ENCODE measurements around the gene AMIGO3. TPM values are rescaled to one million over a fixed set of nuclear protein-coding genes. Genes with fewer than 3 reads are reported as not detected.

Gene AMIGO3
- total RNA-seq, 4 donors from 2014 or later, result 1.3 to 2.2 TPM; not detected in 2

DNA sequence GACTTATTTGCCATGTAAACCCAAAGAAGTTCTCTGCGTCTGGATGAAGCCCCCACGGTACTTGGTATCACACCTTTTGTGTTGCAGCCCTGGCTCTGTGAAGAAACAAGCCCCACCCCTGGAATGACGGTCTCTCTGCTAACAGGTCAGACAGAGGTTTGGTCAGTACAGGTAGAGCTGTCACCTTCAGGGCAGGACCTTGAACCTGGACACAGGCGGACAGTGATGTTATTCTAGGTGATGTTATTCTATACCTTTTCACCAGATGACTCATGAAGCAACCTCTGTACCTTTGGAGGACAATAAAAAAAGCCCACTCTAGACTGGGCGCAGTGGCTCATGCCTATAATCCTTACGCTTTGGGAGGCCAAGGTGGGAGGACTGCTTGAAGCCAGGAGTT lies 15.3 kb upstream of the AMIGO3 start:
- Histone ChIP-seq H3K4me3 (no peak overlapping the region), H3K4me1 (no peaks in the 10 kb centered on the region), H3K36me3 (peaks cover 0 to 96% (median 48%) of the 10 kb centered on the region in 3 donors), H3K27me3 (no peaks in the 10 kb centered on the region), H3K27ac (no peak overlapping the region), H3K9me3 (no peaks in the 10 kb centered on the region)
- 95 to 96% methylated on average over 5 to 6 of the region's 6 CpGs for WGBS, 2 donors
- intact Hi-C loops (cut with DNase I), result no loop called here
- no peak for DNase-seq
- no peak for TF ChIP-seq POLR2A (IDR thresholded peaks at IDR 0.05)
- TF ChIP-seq, protein P1, sequence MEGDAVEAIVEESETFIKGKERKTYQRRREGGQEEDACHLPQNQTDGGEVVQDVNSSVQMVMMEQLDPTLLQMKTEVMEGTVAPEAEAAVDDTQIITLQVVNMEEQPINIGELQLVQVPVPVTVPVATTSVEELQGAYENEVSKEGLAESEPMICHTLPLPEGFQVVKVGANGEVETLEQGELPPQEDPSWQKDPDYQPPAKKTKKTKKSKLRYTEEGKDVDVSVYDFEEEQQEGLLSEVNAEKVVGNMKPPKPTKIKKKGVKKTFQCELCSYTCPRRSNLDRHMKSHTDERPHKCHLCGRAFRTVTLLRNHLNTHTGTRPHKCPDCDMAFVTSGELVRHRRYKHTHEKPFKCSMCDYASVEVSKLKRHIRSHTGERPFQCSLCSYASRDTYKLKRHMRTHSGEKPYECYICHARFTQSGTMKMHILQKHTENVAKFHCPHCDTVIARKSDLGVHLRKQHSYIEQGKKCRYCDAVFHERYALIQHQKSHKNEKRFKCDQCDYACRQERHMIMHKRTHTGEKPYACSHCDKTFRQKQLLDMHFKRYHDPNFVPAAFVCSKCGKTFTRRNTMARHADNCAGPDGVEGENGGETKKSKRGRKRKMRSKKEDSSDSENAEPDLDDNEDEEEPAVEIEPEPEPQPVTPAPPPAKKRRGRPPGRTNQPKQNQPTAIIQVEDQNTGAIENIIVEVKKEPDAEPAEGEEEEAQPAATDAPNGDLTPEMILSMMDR (IDR thresholded peaks at IDR 0.05), result no peak

DNA sequence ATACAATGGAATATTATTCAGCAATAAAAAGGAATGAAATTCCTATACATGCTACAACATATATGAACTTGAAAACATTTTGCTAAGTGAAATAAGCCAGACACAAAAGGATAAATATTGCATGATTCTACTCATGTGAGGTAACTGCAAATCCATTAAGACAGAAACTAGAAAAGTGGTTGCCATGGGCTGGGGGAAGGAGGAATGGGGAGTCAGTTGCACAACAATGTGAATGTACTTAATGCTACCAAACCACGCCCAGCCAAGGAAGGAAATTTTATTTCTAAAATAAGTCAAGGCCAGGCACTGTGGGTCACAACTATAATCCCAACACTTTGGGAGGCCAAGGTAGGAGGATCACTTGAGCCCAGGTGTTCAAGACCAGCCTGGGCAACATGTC lies 14.1 kb upstream of the AMIGO3 start:
- intact Hi-C loops (cut with DNase I), result no loop called here
- Histone ChIP-seq H3K4me1 (no peaks in the 10 kb centered on the region), H3K27me3 (no peaks in the 10 kb centered on the region), H3K36me3 (peaks cover 0 to 97% (median 46%) of the 10 kb centered on the region in 3 donors), H3K27ac (no peak overlapping the region), H3K4me3 (no peak overlapping the region), H3K9me3 (no peaks in the 10 kb centered on the region)
- TF ChIP-seq, protein P1 (IDR thresholded peaks at IDR 0.05), result no peak
- TF ChIP-seq POLR2A (IDR thresholded peaks at IDR 0.05), result no peak
- 80 to 84% methylated on average over 1 of the region's 1 CpG for WGBS, 2 donors
- DNase-seq, result no peak

DNA sequence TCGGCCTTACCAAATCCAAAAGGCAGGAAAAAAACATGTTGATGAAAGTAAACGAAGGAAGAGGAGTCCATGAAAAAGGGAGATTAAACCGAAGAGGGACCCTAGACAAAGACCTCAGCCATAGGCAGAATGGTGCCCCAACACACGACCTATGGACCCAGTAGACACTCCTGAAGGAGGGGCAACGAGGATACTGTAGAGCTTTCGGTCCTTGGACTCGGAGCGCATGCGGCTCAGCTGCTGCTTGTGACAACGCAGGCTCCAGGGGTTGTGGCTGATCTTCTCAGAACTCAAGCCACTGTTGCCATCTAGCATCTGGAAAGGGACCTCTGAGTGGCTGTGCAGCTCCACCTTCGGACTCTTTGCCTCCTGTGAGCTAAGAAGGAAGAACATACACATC lies 13.1 kb upstream of the AMIGO3 start:
- Histone ChIP-seq H3K9me3 (no peaks in the 10 kb centered on the region), H3K4me1 (no peaks in the 10 kb centered on the region), H3K27ac (no peak overlapping the region), H3K4me3 (no peak overlapping the region), H3K27me3 (no peaks in the 10 kb centered on the region), H3K36me3 (peaks cover 5 to 97% (median 38%) of the 10 kb centered on the region in 3 donors)
- intact Hi-C loops (cut with DNase I), result no loop called here
- DNase-seq, result no peak
- no peak for TF ChIP-seq POLR2A (IDR thresholded peaks at IDR 0.05)
- TF ChIP-seq, protein P1 (IDR thresholded peaks at IDR 0.05), result no peak
- WGBS, 2 donors, result 85 to 95% methylated on average over 9 to 11 of the region's 11 CpGs

DNA sequence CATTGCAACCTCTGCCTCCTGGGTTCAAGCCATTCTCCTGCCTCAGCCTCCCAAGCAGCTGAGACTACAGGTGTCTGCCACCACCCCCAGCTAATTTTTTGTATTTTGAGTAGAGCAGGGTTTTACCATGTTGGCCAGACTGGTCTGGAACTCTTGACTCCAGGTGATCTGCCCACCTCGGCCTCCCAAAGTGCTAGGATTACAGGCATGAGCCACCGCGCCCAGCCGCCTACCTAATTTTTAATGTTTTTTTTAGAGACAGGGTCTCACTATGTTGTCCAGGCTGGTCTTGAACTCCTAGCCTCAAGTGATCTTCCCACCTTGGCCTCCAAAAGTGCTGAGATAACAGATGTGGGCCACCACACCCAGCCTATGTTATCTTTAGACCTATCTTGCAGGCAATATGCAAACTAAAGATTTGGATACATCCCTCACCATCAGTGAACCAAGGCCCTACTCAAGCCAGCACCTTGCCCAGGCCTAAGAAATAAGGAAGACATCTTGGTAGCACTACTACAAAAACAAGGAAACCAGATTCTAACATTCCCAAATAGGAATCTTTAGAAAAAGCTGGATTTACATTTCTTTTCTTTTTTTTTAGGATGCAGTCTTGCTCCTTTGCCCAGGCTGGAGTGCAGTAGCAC lies 10.6 kb upstream of the AMIGO3 start:
- Histone ChIP-seq H3K36me3 (peaks cover 18 to 97% (median 36%) of the 10 kb centered on the region in 3 donors), H3K4me3 (no peak overlapping the region), H3K9me3 (no peaks in the 10 kb centered on the region), H3K4me1 (peaks cover 0 to 12% (median 0%) of the 10 kb centered on the region in 3 donors), H3K27me3 (no peaks in the 10 kb centered on the region), H3K27ac (no peak overlapping the region)
- TF ChIP-seq, protein P1 (IDR thresholded peaks at IDR 0.05), result no peak
- no peak for TF ChIP-seq POLR2A (IDR thresholded peaks at IDR 0.05)
- 100% methylated on average over 3 to 4 of the region's 4 CpGs for WGBS, 2 donors
- intact Hi-C loops (cut with DNase I), result no loop called here
- no peak for DNase-seq

DNA sequence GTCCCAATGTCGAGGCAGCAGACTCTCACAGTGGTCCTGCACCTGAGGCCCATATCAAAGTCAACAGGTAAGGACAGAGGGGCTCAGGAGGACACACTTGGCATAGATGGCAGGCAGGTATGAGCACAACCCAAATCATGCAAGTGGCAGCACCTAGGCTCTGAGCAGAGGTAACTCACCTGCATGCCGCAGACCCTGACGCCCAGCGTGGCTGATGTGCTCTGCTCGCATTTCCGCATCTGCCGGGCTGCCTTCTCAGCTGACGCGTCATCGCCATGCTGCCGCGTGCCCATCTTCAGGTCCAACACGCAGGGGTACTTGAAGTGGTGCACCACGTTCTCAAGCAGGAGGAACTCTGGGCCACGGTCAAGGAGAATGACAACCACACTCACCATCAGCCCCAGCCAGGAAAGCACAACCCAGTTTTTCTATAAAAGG lies 8.5 kb upstream of the AMIGO3 start:
- H3K4me3 ChIP-seq, result no peak overlapping the region
- no peaks in the 10 kb centered on the region for H3K9me3 ChIP-seq
- peaks cover 18 to 80% (median 34%) of the 10 kb centered on the region in 3 donors for H3K36me3 ChIP-seq
- WGBS, 2 donors, result 93 to 100% methylated on average over 1 to 15 of the region's 15 CpGs
- TF ChIP-seq, protein P1 (IDR thresholded peaks at IDR 0.05), result no peak
- TF ChIP-seq POLR2A (IDR thresholded peaks at IDR 0.05), result no peak
- peaks cover 8 to 27% (median 9%) of the 10 kb centered on the region in 3 donors for H3K4me1 ChIP-seq
- no peak overlapping the region for H3K27ac ChIP-seq
- no peak for DNase-seq
- intact Hi-C loops (cut with DNase I), result no loop called here
- H3K27me3 ChIP-seq, result no peaks in the 10 kb centered on the region
